ENCODE results near the gene OPRL1.

Gene OPRL1

DNA sequence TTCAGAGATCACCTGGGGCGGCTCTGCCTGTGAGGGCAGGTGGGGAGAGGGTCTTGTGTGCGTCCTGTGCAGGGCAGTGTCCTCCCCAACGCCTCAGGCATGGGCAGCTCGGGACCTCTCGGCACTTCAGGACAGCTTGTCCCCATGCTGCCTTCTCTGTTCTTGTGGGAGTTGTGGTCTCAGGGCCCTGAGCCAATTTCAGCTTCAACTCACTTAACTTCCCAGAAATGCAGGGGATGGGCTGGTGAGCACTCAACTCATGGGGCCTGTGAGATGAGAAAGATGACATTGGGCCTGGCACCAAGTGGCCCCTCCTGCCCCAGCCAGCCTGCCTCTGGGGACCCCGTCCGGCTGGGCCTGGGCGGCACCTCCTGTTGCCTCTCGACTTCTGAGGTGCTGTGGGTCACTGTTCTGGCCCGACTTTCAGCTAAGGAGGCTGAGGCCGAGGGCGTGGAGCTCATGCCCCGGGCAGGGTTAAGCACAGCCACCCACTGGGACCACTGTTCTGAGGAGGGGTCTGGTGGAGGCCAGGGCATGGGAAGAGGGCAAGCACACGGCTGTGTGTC is 7.3 kb upstream of the OPRL1 start:
- no peak for DNase-seq (ENCODE audit: low read depth)

DNA sequence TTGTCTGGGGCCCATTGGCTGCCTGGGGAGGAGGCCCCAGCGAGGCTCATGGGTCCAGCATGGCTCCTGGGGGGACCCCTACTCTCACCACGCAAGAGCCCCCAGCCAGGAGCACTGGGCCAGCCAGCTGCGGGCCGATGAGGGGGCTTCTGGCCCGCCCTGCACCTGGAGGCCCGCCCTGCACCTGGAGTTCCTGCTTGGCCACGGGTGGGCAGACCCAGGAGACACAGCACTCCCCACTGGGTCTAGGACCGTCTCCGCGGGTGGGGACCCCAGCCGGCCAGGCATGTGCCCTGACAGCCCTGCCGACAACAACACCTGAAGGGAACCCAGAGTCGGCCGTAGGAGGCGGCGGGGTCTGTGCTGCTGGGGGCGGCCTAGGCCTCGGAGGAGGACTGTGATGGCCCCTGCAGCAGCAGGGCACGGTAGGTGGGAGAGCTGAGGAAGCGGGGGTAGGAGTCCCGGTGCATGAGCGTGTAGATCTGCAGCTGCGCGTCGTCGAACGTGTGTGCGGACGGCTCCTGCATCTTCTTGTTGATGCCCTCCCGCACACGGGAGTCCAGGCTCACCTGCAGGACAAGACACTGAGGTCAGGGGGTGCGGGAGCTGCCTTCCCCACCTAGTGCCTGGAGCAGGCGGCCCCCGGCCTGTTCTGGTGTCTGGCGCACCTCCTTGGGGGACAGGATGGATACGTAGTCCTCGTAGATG is 6.3 kb upstream of the OPRL1 start:
- no peak for DNase-seq (ENCODE audit: low read depth)

GRCh38 chr20:64074184-64074789 is 5.6 kb upstream of the OPRL1 start:
- DNase-seq (ENCODE audit: low read depth), result no peak

GRCh38 chr20:64074963-64075362 is 4.9 kb upstream of the OPRL1 start:
- DNase-seq (ENCODE audit: low read depth), result no peak

- DNase-seq (ENCODE audit: low read depth), result no peak
Observed at GRCh38 chr20:64075556-64075955, 4.3 kb upstream of the OPRL1 start.

GRCh38 chr20:64076061-64076997 is 3.6 kb upstream of the OPRL1 start:
- DNase-seq (ENCODE audit: low read depth), result no peak

DNA sequence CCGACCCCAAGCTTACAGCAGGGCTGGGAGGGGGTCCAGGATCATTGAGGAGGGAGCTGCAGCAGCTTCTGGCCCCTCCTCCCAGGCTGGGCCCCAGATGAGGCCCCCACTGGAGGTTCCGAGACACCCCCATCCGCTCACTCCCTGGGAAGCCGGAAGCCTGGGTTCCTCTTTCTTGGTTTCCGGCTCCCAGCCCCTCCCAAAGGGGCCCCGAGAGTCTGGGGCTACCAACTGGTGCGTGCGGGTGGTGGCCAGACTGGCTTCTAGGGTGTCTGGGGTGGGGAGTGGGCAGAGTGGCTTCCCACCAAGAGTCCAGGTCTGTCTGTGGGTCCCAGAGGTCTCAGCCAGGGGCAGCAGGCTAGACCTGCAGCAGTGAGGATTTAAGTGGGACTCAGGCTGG is 2.8 kb upstream of the OPRL1 start:
- peak; percentile 79 for DNase-seq (ENCODE audit: low read depth)

DNA sequence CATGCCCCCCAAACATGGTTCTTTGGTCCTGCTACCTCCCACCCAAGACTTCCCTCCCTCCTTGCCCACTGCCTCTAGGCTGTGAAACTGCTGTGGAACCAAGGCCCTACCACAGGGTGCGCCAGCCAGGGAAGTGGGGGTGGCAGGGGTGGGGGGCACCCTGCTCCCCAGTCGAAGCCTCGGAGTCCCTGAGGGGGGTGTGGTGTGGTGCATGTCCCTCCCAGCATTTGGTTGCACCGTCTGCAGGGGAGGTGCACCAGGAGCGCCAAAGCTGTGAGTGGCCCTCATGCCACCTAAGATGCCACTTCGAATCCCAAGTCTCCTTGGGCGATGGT is 2.4 kb upstream of the OPRL1 start:
- DNase-seq (ENCODE audit: low read depth), result no peak

- DNase-seq (ENCODE audit: low read depth), result no peak
Observed at GRCh38 chr20:64077876-64078551, 1.9 kb upstream of the OPRL1 start.

- DNase-seq (ENCODE audit: low read depth), result no peak
Observed at GRCh38 chr20:64078934-64079272, 979 bp upstream of the OPRL1 start.

DNA sequence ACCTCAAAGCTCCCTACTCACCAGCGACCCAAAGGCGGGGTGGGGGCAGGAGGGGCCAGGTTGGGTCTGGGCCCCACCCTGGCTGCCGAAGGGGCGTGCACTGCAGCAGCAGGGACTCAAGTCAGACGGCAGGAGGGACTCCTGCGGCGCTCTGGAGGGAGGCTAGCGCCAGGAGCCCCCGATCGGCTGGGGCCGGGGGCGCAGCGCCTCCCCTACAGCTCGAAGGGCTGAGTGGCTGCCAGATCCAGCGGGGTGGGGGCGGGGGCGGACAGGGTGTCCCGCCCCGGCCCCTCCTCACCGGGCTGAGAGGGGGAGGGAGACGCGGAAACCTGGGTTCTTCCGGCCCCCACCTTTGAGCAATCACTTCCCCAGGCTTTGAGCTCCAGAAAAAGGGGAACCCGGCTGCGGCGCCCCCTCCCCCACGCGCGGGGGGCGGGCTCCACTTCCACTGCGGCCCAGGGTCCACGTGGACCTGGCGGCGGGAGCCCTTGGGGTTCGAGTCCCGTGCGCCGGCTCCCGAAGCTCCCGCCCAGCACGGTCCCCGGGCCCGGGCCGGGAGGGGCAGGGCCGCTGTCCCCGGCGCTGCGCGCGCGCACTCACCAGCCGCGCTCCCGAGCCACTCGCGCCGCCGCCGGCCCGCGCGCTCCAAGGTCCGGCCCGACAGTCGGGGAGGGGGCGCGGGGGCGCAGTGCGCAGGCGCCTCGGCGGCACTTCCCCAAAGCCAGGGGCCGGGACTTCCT is 439 bp upstream of the OPRL1 start, which contains the start of gene RGS19:
TSS of gene RGS19 (minus strand) at position 246 of the 740 bp plus-strand sequence. CDS start 2,632 bp downstream, outside the sequence.
- DNase-seq (ENCODE audit: low read depth), result peak; percentile 86

DNA sequence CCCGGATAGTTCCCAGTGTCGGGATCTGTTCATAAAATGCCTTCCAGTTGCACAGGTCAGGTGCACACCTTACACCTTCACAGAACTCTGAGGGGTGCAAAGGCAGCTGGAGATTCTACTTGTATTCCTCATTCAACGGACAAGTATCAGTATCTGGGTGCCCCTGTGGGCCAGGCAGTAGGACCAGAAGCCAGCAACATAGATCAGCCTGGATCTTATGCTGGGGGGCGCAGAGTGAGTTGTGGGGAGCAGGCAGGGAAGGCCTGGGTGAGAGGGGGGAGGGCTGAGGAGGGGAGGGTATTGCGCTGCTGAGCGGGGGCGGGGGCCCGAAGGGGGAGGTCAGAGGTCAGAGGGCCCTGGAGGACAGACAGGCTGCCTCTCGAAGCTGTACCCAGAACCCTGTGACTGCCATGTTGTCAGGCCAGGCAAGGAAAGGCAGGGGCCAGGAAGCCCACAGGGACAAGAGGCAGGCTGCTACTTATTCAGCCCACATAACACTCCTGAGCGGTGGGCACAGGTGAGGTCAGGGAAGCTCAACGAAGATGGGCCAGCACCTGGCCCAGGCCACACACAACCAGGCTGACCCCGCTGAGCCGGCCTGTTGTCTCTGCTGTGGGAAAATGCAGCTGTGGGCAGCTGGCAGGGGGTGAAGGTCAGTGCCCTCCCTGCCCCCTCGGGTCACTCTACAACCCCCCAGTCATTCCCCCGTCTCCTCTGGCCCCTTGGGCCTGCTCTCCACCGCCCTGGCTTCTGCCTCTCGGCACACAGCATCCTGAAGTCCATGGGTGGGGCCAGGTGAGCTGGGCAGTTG is 1.1 kb downstream of the OPRL1 start:
- DNase-seq (ENCODE audit: low read depth), result no peak

DNA sequence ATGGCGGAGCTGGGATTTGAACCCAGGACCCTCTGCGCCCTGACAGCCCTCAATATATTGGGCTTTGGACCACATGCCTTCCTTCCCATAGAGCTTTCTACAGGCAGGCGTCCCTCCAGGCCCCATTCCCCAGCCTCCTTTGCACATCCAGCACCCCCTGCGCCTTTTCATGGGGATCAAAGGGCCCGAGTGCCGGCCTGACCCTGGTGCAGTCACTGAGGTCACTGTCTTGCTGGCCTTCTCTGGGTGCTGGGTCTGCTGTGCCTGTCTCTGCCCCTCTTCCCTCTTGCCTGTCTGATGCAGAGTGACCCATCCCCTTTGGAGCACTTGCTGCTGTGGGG is 1.7 kb downstream of the OPRL1 start:
- DNase-seq (ENCODE audit: low read depth), result no peak

DNA sequence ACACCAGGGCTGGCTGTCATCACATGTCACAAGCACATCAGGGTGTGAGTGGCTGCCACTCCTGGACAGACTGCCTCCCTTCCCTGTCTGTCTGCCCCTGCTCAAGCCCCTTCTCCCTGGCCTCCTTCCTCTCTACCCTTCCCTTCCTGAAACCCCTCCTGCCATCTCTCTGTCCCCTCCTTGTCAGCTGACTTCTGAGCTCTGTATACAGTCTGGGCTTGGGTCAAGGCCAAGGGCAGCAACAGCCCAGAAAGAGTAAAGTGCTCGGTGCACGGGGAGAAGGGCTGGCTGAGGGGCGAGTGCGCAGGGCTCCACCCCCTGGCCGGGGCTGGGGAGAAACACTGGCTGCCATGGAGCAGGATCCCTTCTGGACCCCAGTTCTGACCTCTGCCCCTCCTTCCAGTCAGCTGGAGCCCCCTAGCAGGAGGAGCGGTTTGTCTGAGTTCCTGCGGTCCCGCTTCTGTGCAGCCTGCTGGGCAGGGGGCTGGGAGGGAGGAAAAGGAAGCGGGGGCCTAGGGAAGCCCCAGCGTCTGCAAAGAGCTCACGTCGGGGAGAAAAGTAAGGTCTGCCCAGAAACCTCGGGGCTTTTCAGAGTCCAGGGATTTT is 2.3 kb downstream of the OPRL1 start:
- DNase-seq (ENCODE audit: low read depth), result peak; percentile 72

DNA sequence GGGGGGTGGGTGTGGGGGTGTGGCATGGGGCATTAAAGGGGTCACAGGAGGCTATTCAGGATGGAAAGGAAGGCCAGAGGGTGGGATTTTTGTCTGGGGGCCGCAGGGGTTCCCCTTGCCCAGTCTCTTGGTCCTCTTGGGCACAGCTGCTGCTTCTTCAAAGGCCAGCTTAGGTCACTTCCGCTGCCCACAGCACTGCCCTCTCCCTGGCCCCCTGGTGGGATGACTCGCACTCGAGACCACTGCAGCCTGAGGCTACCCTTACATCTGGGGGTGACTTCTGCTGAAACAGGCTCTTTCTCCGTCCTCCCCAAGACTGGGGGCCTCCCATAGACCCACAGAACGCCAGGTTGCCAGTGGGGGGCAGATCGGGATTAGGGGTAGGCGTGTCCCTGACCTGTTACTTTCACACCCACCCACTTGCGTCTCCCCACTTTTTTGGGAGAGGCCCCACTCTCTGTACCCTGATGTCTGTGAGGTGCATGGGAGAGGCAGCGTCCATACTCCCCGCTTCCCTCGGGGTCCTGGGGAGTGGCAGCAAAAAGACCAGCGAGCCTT is 3.0 kb downstream of the OPRL1 start:
- DNase-seq (ENCODE audit: low read depth), result no peak

DNA sequence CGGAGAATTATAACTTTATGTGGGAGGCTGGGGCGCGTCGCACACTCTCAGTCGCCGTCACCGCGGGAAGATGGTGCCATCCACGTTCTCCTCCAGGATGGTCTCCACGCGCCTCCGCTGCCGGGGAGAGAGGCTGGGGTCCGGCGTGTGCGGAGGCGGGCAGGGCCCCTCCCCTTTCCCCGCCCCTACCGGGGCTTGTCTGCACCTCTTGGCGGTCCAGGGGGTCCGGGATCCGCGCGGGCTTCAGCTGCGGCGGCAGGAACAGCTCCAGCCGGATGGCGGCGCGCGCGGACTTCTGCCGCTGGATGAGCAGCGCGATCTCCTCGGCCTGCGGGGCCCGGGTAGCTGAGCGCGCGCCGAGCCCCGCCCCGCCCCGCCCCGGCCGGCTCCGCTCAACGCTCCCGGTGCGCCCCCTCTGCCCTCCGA is 3.5 kb downstream of the OPRL1 start:
- peak; percentile 71 for DNase-seq (ENCODE audit: low read depth)

DNA sequence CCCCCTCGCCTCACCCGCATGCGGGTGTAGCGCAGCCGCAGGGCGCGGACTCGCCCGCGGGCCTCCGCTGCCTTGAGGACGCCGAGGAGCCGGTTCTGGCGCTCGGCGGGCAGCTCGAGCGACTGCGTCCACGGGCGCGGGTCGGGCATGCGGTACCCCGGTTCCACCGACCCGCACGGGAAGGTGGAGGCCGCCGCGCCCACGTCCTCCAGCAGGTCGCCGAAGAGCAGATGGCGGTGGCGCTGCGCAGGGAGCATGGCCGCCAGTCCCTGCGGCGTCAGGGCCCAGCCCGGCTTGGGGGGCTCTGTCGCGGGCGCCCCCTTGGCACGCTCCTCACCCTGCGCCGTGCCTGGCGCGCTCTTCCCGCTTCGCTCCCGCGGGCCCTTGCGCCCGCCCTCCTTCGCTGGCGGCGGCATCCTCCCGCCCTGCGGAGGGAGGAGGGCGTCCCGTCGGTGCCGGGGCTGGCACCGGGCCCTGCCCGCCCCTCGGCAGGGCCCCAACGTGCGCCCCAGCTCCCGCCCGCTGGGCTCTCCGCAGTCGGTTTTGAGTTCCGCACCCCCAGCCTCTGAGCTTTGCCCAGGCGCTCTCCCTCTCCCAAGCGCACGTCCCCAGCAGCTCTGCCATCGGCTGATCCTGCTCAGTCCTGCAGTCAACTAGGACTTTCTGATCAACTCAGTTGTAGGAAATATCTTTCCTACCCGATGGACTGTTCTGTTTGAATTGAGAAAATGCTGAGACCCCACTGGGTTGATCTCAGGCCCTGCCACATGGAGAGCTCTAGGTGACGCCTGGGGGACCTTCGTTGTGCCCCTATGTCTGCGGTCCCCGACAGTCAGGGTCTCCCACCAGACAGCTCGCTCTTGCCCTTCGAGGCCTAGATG is 4.2 kb downstream of the OPRL1 start, which contains the start of gene LKAAEAR1:
TSS of gene LKAAEAR1 (minus strand) at position 595 of the 881 bp plus-strand sequence. CDS start at position 416, 179 bp downstream.
- DNase-seq (ENCODE audit: low read depth), result no peak

DNA sequence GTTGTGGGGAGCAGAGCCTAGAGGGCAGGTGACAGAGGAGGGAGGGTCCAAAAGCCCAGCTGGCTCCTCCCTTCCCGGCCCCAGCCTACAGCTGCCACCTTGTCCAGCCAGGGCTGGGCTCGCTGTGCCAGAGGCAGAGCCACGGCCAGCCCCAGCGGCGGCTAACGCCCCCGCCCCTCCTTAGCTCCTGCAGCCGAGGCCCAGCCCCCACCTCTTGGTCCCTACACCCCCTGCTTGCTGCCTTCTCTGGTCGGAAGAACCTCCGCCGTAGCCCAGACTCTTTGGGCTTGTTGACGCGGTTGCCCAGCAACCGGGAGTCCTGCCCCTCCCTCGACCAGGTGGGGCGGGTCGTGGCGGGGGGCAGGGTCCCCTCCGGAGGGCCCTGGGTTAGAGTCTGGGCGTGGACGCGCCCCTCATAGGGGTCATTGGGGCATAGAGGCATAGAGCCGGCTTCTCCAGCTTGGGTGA is 4.8 kb downstream of the OPRL1 start:
- DNase-seq (ENCODE audit: low read depth), result no peak

DNA sequence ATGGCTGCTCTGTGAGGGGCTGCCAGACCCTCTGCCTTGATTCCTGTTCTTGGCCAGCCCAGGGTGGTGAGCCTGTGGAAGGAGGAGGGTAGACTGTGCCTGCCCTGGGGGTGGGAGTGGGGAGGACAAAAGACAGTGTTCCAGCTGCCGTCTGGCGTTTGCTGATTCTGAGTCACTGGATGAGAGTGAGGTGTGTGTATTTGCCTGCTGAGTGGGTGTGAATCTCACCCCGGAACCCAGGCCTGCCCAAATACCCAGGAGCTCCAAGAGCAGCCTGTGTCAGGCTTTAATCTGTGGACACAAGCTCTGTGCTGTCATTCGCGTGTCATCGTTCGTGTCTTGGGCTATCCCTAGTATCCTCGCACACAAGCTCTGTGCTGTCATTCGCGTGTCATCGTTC is 6.9 kb downstream of the OPRL1 start:
- DNase-seq (ENCODE audit: low read depth), result no peak

Data from CMK (cell line).